ENCODE results near the gene DHX32. TPM values are rescaled to one million over a fixed set of nuclear protein-coding genes. Genes with fewer than 3 reads are reported as not detected.

Gene DHX32
- total RNA-seq, 1 experiment from 2014 or later, result 12.0 TPM

DNA sequence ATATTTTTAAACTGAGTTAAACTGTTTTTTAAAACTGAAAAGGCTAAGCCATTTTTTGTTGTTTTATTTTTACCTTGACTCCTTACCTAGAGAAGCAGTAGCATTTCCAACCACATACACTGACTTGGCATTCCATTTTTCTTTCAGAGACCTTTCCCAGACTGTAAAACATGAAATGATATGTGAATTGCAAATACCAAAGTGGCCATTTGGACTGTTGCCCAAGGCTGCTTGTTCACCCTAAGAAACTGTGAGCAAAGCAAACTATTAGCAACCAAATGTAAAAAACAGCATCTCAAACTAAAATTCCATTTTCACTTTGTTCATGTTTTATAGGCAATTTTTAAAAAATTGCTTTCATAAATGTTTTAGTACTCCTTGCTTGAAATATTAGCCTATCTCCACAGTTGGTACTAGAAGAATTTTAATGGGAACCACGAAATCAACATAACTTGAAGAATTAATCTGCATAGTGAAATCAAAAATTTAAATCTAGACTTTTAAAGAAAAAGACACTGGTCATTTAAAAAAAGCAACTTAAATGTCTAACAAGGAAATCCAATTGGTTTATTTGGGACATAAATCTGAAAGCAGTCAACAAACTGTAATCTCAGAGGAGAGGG is 68.9 kb downstream of the DHX32 start:
- no peak overlapping the region for H4K5ac ChIP-seq (ENCODE audit: insufficient read length, low read depth, low read length)
- no peak overlapping the region for H3K23ac ChIP-seq (ENCODE audit: insufficient read length, low read depth, low read length)
- H3K4me2 ChIP-seq (ENCODE audit: insufficient read depth, insufficient read length, low read length), result no peak overlapping the region
- H3K27ac ChIP-seq (ENCODE audit: insufficient read length, low read depth, low read length), result no peak overlapping the region
- H3T11ph ChIP-seq (ENCODE audit: low read length), result no peak overlapping the region
- no peak overlapping the region for H3K56ac ChIP-seq (ENCODE audit: insufficient read length, low read depth, low read length)
- H2BK12ac ChIP-seq (ENCODE audit: insufficient read length, low read depth, low read length), result no peak overlapping the region
- TF ChIP-seq, protein P1, sequence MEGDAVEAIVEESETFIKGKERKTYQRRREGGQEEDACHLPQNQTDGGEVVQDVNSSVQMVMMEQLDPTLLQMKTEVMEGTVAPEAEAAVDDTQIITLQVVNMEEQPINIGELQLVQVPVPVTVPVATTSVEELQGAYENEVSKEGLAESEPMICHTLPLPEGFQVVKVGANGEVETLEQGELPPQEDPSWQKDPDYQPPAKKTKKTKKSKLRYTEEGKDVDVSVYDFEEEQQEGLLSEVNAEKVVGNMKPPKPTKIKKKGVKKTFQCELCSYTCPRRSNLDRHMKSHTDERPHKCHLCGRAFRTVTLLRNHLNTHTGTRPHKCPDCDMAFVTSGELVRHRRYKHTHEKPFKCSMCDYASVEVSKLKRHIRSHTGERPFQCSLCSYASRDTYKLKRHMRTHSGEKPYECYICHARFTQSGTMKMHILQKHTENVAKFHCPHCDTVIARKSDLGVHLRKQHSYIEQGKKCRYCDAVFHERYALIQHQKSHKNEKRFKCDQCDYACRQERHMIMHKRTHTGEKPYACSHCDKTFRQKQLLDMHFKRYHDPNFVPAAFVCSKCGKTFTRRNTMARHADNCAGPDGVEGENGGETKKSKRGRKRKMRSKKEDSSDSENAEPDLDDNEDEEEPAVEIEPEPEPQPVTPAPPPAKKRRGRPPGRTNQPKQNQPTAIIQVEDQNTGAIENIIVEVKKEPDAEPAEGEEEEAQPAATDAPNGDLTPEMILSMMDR (conservative IDR thresholded peaks at IDR 0.05), result no peak
- Mint-ChIP-seq H3K4me1 (no peaks in the 10 kb centered on the region), H3K4me3 (no peak overlapping the region), H3K27me3 (ENCODE audit: low read depth) (no peaks in the 10 kb centered on the region), H3K36me3 (ENCODE audit: insufficient read depth in 1 of 3, low read depth in 3 of 3) (peaks cover 7 to 52% (median 42%) of the 10 kb centered on the region in 3 experiments; a peak in 6 of 7 replicates), H3K9me3 (no peaks in the 10 kb centered on the region), H3K27ac (no peak overlapping the region)
- H3K4me1 ChIP-seq (ENCODE audit: insufficient read depth, low read length), result no peaks in the 10 kb centered on the region
- H2AFZ ChIP-seq (ENCODE audit: low read length), result no peak overlapping the region
- no peaks in the 10 kb centered on the region for H3K79me2 ChIP-seq (ENCODE audit: insufficient read depth, low read length)
- no peak for DNase-seq
- no peak overlapping the region for H4K91ac ChIP-seq (ENCODE audit: insufficient read length, low read depth, low read length)
- no peak overlapping the region for H3K14ac ChIP-seq (ENCODE audit: insufficient read depth, low read length)
- no CpG with 5 or more reads among the region's 1 CpG for WGBS (ENCODE audit: extremely low coverage, insufficient read length, low lambda C conversion rate)
- H3K4ac ChIP-seq (ENCODE audit: low read depth, low read length), result no peak overlapping the region
- no peak overlapping the region for H2AK5ac ChIP-seq (ENCODE audit: insufficient read length, low read length)
- no peaks in the 10 kb centered on the region for H3K79me1 ChIP-seq (ENCODE audit: insufficient read depth, low read depth, low read length, poor library complexity, severe bottlenecking)
- no peaks in the 10 kb centered on the region for H3K27me3 ChIP-seq (ENCODE audit: insufficient read depth, low read length)
- no peak overlapping the region for H4K8ac ChIP-seq (replicated peaks; ENCODE audit: insufficient read length, low read depth, low read length)
- H3K18ac ChIP-seq (ENCODE audit: insufficient read length, low read depth, low read length), result no peak overlapping the region
- H3K9ac ChIP-seq (ENCODE audit: extremely low read depth, insufficient read length, low read length), result no peak overlapping the region
- no peak overlapping the region for H2BK15ac ChIP-seq (ENCODE audit: low read depth, low read length)
- no peaks in the 10 kb centered on the region for H3K9me3 ChIP-seq (ENCODE audit: control insufficient read depth, low read depth, low read length)
- H2BK20ac ChIP-seq (ENCODE audit: low read depth, low read length, poor library complexity, severe bottlenecking), result no peak overlapping the region
- no peak overlapping the region for H2BK120ac ChIP-seq (ENCODE audit: low read depth, low read length, poor library complexity, severe bottlenecking)
- H4K20me1 ChIP-seq (ENCODE audit: control insufficient read depth, insufficient read depth, insufficient read length), result no peaks in the 10 kb centered on the region
- no peaks in the 10 kb centered on the region for H3K23me2 ChIP-seq (ENCODE audit: insufficient read length, low read depth, low read length, poor library complexity, severe bottlenecking)
- no peak overlapping the region for H2BK5ac ChIP-seq (ENCODE audit: insufficient read length, low read length)
